Lower leg skin (tissue), 3 donors: ENCODE results near the gene OR10A2.

ENCODE experiments used
- CTCF ChIP-seq, 3 donors: fragments of 450-650 bp; IDR thresholded peaks; one replicate each; pipeline ENCODE4 v1.5.1; 2016; ENCODE audit warnings: antibody characterized with exemption in 3 of 3, mild to moderate bottlenecking in 3 of 3, moderate library complexity in 2 of 3
- POLR2A ChIP-seq, 2 donors: fragments of 450-650 bp; IDR thresholded peaks; one replicate each; pipeline ENCODE4 v1.6.1; 2016 to 2017; ENCODE audit warnings: antibody characterized with exemption in 2 of 2, mild to moderate bottlenecking in 1 of 2, moderate library complexity in 1 of 2

- no peak for TF ChIP-seq CTCF (IDR thresholded peaks at IDR 0.05)
- TF ChIP-seq POLR2A (IDR thresholded peaks at IDR 0.05) = no peak
Measured at GRCh38 chr11:6824136-6824823, 38.6 kb upstream of the OR10A2 start.
